ENCODE data around the gene TIAM1.
"Not testable (repeated sequence)": the region's sequence is repeated elsewhere in the genome, so short reads cannot be mapped to it uniquely, and the experiment has no call there.

The TIAM1 gene

GRCh38 chr21:31235671-31236450 is 108.2 kb downstream of the TIAM1 start:
- DNase-seq: no peak

- no peak for DNase-seq
Observed at GRCh38 chr21:31234936-31235335, 109.1 kb downstream of the TIAM1 start.

- no peak for DNase-seq
Observed at GRCh38 chr21:31233711-31234110, 110.3 kb downstream of the TIAM1 start.

DNA sequence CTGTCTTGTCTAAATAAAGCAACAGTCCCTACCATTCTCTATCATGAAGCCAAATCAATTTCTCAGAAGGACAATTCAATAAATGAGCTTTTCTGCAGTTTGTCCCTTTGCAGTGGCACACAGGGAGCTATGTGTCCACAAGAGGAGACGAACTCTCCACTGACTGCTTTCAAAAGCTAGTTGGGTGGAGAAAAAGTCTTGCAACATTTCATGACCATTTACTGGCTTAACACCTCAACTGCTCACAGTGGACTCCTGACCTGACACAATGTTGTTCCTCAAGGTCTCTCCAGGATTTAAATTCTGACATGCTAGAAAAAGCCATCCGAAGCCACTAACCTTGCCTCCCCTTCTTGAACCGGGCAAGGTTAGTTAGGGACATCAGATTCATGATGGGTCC is 111.7 kb downstream of the TIAM1 start:
- no peak for DNase-seq

GRCh38 chr21:31230937-31231336 is 113.1 kb downstream of the TIAM1 start:
- DNase-seq: no peak

- DNase-seq: not testable (repeated sequence)
Observed at GRCh38 chr21:31228723-31229122, 115.3 kb downstream of the TIAM1 start.

DNA sequence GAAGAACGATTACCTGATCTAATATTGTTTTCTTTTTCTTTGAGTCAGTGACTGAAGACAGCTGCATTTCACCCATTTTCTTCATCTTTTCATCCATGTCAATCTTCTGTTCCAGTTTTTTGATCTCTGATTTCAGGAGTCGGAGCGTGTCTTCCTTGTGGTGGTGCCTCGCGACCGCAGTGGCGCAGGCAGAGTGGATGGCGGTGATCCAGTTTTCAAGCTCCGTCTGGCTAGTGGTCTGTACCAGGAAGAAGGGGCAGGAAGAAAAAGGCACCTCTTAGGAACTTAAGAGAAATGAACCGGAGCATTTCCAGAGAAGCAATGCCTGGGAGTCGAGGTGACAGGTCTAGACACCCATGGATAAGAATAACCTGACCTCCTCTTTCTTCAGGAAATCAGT is 118.3 kb downstream of the TIAM1 start:
- DNase-seq: no peak

DNA sequence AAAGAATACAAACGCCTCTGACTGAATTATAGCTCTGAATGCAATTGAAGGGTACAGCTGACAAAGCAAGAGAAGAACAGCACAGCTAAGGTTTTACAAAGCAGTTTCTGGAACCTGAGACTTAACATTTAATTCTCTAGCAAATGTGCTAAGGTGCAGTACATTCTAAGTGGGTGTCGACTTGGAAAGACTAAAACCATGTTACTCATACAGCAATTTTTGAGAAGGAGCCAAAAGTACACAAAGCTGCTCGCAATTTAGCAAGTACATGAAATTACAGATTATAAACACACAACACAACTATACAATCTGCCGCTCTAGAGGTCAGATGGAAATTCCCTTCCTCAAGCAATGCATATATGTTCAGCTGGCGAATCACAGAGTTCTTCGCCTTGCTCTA is 121.9 kb downstream of the TIAM1 start:
- no peak for DNase-seq

DNA sequence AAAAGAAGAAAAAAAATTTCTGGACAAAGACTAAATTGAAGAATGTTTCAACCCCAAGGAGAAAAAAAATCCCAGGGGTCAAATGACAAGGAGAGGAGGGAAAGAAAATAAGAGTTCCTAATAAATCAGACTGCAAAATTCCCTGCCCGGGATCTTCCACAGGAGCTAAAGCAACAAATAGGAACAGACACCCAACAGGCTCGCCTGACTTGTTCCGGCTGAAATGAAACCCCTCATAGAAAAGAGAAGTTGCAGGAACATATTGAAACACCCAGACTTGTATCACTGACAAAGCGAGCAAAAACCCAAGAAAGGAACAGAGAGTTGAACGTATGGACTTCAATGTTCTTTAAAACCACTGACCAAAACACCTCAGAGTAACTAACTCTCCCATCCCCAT is 123.0 kb downstream of the TIAM1 start:
- no peak for DNase-seq

DNA sequence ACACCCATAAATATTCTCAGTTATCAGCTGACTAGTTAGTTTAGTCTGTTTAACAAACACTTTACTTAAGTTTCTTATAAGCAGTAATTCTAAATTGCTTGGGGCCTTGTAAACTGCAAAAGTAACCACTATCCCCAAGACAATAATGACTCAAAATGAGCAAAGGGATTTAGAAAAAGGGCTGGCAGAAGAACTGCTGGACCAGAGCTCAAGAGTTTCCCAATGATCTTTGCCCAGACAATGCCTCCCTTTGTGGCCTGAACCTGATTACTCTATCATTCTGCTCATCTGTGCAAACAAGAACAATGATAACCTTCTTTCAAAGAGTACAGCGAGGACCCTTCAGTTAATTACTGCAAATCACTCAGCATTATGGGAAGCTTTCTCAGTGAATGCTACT is 123.5 kb downstream of the TIAM1 start:
- DNase-seq: no peak

- DNase-seq: no peak
Observed at GRCh38 chr21:31218830-31219608, 125.0 kb downstream of the TIAM1 start.

- DNase-seq: no peak
Observed at GRCh38 chr21:31216206-31216605, 127.9 kb downstream of the TIAM1 start.

DNA sequence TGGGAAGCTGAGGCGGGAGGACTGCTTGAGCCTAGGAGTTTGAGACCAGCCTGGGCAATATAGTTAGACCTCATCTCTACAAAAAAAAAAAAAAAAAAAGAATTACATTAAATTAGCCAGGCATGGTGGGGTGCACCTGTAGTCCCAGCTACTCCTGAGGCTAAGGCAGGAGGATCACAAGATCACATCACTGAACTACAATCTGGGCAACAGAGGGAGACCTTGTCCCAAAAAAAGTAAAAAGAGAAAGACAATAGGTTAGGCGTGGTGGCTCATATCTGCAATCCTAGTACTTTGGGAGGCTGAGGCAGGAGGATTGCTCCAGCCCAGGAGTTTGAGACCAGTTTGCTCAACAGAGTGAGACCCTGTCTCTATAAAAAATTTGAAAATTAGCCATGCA is 130.3 kb downstream of the TIAM1 start:
- DNase-seq: no peak

DNA sequence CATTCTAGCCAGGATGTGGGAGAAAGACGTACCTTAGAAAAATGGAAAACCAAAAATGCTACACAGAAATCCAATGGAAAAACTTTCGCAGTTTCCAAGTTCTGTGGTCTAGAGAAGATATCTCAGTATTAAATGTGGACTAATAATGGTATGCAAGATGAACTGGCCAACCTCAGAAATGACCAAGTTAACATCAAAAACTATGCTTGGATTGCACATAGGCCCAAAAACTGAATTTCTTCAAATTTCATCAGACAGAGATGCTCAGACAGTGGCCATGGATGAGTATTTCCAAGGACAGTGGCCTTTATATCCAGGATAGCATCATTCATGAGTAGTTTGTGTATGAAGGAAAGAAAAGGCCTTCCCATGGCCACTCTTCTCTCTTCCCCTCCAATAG is 132.2 kb downstream of the TIAM1 start:
- no peak for DNase-seq

DNA sequence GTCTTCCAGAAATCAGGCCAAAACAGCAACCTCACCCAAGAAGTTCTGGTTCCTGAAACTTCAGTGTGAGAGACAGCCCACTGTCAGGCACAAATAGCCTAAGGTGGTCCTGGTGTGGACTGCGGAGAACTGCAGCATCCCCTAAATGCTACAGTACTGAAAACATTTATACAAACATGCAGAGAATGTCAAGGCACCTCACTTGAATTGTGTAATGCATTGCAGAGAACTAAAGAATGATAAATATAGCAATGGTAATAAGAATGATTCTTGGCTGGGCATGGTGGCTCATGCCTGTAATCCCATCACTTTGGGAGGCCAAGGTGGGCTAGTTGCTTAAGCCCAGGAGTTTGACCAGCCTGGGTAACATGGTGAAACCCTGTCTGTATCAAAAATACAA is 138.6 kb downstream of the TIAM1 start:
- DNase-seq: no peak

GRCh38 chr21:31204801-31205200 is 139.3 kb downstream of the TIAM1 start:
- no peak for DNase-seq

- no peak for DNase-seq
Observed at GRCh38 chr21:31203431-31204054, 140.5 kb downstream of the TIAM1 start.

DNA sequence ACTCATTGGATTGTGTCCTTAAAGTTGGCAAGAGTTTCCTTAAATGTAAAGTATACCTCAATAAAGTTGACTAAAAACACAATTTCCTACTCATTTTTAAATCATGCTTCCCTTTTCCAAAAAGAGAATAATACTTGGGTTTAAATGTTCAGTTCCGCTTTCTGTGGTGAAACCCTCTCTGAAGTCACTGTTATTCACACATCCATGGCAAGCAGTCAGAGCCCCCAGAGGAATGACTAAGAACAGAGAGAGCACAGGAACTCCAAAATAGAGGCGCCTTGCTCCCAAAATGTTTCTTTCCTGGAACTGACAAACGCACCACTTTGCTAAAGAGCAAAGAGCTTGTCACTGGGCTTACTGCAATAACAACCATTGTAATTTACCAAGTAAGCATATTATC is 142.5 kb downstream of the TIAM1 start:
- DNase-seq: peak; percentile 51

GRCh38 chr21:31201144-31201543 is 142.9 kb downstream of the TIAM1 start:
- no peak for DNase-seq

DNA sequence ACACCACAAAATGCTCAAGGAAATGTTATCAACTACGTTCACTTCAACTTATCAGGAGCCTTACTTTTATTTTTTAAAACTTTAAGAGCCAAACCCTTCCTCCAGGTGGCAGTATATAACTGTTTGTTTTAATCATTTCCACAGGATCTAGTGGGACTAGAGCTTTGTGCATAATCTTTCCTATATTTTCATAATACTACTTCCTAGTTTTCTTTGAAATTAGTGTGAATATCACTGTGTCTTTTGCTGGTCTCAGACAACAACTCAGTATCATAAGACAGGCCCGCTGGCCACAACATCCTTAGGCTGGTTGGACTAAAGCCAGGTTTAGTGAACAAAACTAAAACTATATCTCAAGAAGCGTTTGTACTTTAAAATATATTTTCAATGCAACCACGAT is 145.5 kb downstream of the TIAM1 start:
- no peak for DNase-seq

GRCh38 chr21:31196724-31197123 is 147.3 kb downstream of the TIAM1 start:
- DNase-seq: no peak

- no peak for DNase-seq
Observed at GRCh38 chr21:31195334-31196015, 148.6 kb downstream of the TIAM1 start.

- DNase-seq: no peak
Observed at GRCh38 chr21:31194510-31195293, 149.4 kb downstream of the TIAM1 start.

Measured in SIG-M5 (cell line).